Measurements from ENCODE around the gene RGR.

DNA sequence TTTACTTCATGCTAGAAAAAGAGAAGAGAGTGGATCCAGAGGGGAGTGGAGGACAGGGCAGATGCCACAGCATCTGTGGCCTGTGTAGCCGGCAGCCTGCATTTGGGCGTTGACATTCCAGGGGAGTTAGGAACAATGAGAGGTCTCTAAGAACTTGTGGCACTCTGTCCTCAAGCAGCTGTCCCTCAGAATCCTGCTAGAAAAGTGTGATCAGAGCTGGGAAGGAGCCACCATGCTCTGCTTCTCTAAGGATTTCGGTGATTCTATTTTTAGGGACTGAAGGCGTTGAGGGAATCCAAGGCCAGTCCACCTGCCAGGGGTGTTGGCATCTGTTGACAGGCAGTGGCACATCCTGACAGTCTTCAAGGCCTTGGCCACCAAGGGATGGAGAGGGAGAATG, 27.1 kb upstream of the RGR start:
- TF ChIP-seq GATA2 (IDR thresholded peaks at IDR 0.05; ENCODE audit: low read depth, low read length) (no peak), GATA3 (IDR thresholded peaks at IDR 0.05; ENCODE audit: low read depth, low read length) (no peak)

Measured in SH-SY5Y (cell line).